ENCODE data around the gene A2ML1.
"Not testable (repeated sequence)": the region's sequence is repeated elsewhere in the genome, so short reads cannot be mapped to it uniquely, and the experiment has no call there.

DNA sequence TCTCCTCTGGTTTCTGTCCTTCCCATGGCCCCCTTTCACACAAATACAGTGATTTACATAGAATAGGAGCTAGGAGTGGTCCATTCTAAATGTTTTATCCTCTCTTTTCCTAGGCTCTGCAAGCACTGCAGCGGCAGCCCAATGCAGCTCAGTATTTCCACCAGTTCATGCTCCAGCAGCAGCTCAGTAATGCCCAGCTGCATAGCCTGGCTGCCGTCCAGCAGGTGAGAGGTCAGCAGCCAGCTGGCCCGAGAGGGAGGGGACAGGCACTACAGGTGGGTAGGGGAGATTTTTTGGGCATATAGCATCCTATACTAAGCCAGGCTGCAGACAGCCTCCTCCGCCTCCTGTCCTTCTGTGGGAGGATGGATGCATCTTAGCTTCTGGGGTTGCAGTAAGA, 97.2 kb downstream of the A2ML1 start:
- TF ChIP-seq, protein P1, sequence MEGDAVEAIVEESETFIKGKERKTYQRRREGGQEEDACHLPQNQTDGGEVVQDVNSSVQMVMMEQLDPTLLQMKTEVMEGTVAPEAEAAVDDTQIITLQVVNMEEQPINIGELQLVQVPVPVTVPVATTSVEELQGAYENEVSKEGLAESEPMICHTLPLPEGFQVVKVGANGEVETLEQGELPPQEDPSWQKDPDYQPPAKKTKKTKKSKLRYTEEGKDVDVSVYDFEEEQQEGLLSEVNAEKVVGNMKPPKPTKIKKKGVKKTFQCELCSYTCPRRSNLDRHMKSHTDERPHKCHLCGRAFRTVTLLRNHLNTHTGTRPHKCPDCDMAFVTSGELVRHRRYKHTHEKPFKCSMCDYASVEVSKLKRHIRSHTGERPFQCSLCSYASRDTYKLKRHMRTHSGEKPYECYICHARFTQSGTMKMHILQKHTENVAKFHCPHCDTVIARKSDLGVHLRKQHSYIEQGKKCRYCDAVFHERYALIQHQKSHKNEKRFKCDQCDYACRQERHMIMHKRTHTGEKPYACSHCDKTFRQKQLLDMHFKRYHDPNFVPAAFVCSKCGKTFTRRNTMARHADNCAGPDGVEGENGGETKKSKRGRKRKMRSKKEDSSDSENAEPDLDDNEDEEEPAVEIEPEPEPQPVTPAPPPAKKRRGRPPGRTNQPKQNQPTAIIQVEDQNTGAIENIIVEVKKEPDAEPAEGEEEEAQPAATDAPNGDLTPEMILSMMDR (IDR thresholded peaks at IDR 0.05): not testable (repeated sequence)
- TF ChIP-seq POLR2A (IDR thresholded peaks at IDR 0.05): not testable (repeated sequence)
